Measurements from ENCODE around the gene KRTAP4-2.

DNA sequence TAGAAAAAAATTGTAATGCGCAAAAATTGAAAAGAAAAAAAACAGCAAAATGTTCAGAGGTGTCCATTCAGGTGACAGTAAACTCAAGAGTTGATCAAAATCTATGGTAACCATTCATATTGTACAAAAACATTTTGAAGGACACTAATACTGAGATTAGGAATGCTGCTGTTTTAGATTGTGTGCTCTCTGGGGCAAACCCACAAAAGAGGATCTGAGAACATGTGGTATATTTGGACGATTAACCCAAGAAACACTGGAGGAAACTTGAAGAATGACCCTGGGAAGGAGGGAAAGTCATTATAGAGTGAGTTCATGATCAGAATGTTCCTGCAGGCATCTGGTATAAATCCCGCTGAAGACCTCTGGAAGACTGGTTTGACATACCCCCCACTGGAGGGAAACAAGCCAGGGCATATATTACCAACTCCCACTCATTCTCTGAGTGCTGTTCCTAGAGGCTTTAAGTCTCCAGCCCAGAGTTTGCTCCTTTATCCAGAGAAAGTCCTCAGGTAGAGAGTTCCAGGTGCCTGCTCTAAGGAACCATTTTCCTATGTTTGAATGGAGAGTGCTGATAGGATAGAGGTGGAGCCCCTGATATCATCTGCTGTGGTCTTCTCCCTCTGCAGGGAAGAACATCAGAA lies 1.2 kb downstream of the KRTAP4-2 start:
- TF ChIP-seq ZNF274 (IDR thresholded peaks at IDR 0.05; ENCODE audit: low read depth, low read length): no peak
- no peak for TF ChIP-seq YY1 (IDR thresholded peaks at IDR 0.05; ENCODE audit: insufficient read depth, insufficient read length)
